ENCODE results near the gene TXNDC5.
"Not testable (repeated sequence)": the region's sequence is repeated elsewhere in the genome, so short reads cannot be mapped to it uniquely, and the experiment has no call there.

Gene TXNDC5

GRCh38 chr6:7914311-7914710 is 3.7 kb upstream of the TXNDC5 start:
- no peak for DNase-seq

- DNase-seq: no peak
Observed at GRCh38 chr6:7912736-7913517, 2.3 kb upstream of the TXNDC5 start.

GRCh38 chr6:7912024-7912423 is 1.4 kb upstream of the TXNDC5 start:
- DNase-seq: no peak

- DNase-seq: no peak
Observed at GRCh38 chr6:7911345-7911725, 747 bp upstream of the TXNDC5 start.

GRCh38 chr6:7910298-7910653 is 312 bp downstream of the TXNDC5 start:
- no peak for DNase-seq

GRCh38 chr6:7909323-7910276 is 988 bp downstream of the TXNDC5 start:
- no peak for DNase-seq

- DNase-seq: no peak
Observed at GRCh38 chr6:7907159-7907558, 3.4 kb downstream of the TXNDC5 start.

- DNase-seq: no peak
Observed at GRCh38 chr6:7906741-7907140, 3.8 kb downstream of the TXNDC5 start.

GRCh38 chr6:7905416-7905815 is 5.2 kb downstream of the TXNDC5 start:
- no peak for DNase-seq

- DNase-seq: no peak
Observed at GRCh38 chr6:7904654-7905319, 5.8 kb downstream of the TXNDC5 start.

GRCh38 chr6:7903673-7904072 is 6.9 kb downstream of the TXNDC5 start:
- no peak for DNase-seq

- DNase-seq: no peak
Observed at GRCh38 chr6:7902867-7903266, 7.7 kb downstream of the TXNDC5 start.

- DNase-seq: no peak
Observed at GRCh38 chr6:7902221-7902620, 8.4 kb downstream of the TXNDC5 start.

GRCh38 chr6:7901780-7902179 is 8.8 kb downstream of the TXNDC5 start:
- DNase-seq: no peak

GRCh38 chr6:7901056-7901455 is 9.5 kb downstream of the TXNDC5 start:
- DNase-seq: no peak

- no peak for DNase-seq
Observed at GRCh38 chr6:7900621-7901020, 10.0 kb downstream of the TXNDC5 start.

GRCh38 chr6:7899889-7900213 is 10.7 kb downstream of the TXNDC5 start:
- DNase-seq: no peak

GRCh38 chr6:7899101-7899888 is 11.3 kb downstream of the TXNDC5 start:
- no peak for DNase-seq

- not testable (repeated sequence) for DNase-seq
Observed at GRCh38 chr6:7898193-7898586, 12.4 kb downstream of the TXNDC5 start.

- no peak for DNase-seq
Observed at GRCh38 chr6:7897461-7898192, 13.0 kb downstream of the TXNDC5 start.

GRCh38 chr6:7896465-7896987 is 14.1 kb downstream of the TXNDC5 start:
- no peak for DNase-seq

- DNase-seq: no peak
Observed at GRCh38 chr6:7895125-7895423, 15.5 kb downstream of the TXNDC5 start.
